ENCODE measurements around the gene RAP1GAP2.
A peak's percentile ranks its signal among the peaks of the same experiment; 100 is the strongest.

The RAP1GAP2 gene

DNA sequence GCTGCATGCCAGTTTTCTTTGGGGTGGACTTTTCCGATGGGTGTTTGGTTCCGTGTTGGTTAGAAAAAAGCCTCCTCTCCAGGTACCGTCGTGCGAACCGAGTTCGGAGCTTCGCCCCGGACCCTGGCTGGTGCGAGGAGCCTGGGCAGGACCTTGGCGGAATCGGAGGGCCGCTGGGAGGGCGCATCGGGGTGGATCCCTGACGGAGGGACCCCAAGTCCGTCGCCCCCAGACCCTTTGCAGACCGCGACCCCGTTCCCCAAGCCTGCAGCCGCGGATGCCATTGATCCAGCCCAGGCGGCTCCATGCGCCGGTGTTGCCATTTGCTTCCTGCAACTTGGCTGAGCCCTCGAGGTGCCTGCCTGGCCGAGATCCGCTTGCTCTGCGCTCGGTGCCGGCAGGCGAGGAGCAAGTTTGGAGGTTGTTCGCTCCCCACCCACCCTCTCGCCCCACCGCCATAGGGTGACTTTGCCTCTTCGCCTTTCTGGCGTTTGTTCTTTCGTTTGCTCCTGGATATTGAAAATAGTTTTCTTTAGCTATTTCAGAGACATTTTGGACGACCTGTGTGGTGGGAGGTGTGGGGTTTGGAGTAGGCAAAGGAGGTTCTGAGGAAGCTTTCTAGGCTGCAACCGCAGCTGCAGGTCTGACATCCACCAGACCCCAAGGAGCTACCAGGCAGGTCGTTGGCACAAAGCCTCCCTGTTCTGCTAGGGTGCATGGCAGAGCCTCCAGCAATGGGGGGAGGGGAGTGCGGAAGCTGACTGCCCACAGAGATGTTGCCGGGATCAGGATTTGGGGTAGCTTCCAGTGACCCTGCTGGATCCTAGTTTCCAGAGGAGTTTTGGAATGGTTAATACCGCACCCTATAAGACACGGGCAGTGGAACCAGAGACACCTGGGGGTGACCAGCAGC, 58.2 kb downstream of the RAP1GAP2 start:
- DNase-seq = peak; percentile 24

GRCh38 chr17:2855063-2855600, 58.9 kb downstream of the RAP1GAP2 start:
- no peak for DNase-seq

- DNase-seq = no peak
Measured at GRCh38 chr17:2856727-2857126, 60.5 kb downstream of the RAP1GAP2 start.

DNA sequence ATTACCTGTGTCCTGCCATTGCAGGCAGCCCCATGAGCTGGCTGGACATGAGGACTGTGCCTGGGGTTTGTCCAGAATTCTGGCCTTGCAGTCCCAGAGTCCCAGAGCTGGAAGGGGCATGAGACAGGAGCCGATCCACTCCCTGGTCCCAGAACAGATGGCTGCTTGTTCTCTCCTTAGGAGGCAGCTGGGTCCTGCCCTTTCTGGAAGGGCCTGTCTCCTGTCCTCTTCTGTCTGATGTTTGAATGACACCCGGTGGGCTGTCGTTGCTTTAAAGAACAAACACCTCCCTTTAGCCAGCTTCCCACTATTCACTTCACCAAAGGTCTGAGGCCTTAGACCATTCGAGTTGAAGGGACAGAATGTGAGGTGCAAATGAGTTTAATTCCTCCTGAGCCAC, 63.8 kb downstream of the RAP1GAP2 start:
- no peak for DNase-seq

DNA sequence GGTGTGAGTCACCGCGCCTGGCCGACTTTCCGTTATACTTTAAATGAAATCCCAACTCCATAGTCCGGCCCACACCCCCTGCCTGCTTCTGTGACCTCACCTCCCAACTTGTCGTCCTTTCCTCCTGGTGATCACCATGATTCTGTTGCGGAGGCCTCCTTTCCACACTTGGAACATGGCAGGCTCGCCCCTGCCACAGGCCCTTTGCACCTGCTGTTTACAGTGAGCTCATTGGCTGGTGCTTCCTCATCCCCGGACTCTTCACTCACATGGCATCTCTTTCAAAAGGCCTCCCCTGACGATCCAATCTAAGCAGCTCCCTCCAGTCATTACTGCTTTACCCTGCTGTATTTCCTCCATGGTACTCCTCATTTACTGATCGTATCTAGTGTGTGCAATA, 64.6 kb downstream of the RAP1GAP2 start:
- no peak for DNase-seq

- no peak for DNase-seq
Measured at GRCh38 chr17:2862197-2862596, 66.0 kb downstream of the RAP1GAP2 start.

DNA sequence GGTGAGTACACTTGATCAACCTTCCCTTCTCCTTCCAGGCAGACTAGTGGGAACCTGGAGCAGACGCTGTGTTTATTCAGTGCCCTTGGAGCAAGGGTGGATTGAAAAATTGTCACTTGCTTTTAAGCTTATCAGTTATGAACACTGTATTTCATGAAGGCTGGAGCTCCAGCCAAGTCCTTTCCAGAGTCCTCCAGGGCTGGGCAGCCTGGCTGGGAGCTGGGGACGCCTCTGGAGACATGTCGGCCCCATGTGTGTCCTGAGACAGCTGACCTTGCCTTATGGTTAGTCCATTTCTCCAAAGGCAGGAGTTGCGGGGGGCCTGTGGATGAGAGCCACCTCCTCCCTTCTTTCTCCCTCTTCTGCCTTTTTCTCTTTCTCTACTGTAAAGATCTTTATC, 67.0 kb downstream of the RAP1GAP2 start:
- DNase-seq = no peak

- no peak for DNase-seq
Measured at GRCh38 chr17:2865228-2865627, 69.0 kb downstream of the RAP1GAP2 start.

DNA sequence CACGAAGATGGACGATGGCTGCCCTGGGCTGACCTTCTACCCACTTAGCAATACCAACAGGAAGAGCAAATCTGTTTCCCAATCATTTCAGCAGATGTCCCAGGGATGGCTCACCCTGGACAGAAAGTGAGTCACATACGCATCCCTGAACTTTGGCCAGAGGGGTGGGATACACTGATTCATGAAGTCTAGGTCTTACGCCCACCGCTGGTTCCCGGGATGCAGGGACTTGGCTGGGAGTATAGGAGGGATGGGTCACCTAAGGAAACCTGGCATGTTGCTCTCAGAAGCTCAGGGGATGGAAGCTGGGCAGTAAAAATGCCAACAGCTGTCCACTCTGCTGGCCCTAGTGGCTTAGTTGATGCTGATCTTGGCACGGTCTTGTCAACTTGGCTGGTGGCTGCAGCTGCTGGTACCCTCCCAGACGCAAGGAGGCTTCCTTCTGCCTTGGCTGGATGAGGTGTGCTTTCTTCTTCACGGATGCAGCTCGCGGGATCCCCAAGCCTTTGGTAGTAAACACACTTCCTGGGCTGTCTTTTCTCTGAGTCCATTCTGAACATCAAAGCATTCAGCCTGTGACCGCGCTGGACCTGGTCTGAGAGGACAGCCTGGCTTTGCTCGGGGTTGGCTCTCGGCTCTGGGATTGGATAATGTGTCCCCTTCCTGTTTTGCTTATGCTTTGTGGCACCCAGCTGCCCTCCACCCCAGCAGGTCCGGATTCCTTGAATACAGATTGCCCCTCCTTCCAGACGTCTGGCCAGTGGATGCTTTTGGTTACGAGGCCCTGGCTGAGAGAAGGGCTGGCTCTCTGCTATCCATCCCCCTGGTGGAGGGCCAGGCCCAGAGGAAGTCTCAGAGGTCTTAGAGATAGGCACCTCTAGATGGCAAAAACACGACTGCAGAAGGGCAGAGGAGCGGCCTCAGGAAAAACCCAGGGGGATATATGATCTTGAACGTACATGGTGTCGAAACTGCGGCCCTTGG, 71.5 kb downstream of the RAP1GAP2 start:
- no peak for DNase-seq

- DNase-seq = no peak
Measured at GRCh38 chr17:2869604-2870003, 73.4 kb downstream of the RAP1GAP2 start.

GRCh38 chr17:2871205-2871604, 75.0 kb downstream of the RAP1GAP2 start:
- no peak for DNase-seq

DNA sequence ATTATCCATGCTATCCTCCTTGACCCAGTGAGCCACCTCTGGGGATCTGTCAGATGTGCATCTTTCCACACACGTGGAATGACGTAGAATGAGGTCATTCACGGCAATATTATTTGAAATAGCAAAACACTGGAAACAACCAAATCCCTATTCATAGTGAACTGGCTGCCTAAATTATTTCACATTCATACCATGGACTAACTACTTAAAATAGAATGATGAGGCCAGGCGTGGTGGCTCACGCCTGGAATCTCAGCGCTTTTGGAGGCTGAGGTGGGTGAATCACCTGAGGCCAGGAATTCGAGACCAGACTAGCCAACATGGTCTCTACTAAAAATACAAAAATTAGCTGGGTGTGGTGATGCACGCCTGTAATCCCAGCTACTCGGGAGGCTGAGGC, 75.5 kb downstream of the RAP1GAP2 start:
- DNase-seq = no peak

DNA sequence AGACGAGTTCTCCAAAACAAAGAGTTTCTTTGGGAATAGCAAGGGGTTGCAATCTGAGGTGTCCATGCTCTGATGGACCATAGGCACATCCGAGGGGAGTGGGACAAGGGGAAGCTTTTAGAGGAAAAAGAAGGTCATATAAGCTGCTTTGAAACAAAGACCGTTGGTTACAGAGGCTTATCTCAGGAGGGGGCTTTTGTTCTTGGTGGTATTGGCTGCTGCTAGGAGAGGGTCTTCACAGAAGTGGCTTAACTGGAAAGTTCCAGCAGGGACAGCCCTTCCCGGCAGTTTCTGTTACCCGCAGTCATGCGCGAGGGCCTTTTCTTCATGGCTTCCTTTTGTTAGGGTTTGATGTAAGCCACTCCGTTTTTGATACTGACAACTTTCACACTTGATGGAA, 76.0 kb downstream of the RAP1GAP2 start:
- no peak for DNase-seq

- no peak for DNase-seq
Measured at GRCh38 chr17:2874189-2874686, 78.0 kb downstream of the RAP1GAP2 start.

DNA sequence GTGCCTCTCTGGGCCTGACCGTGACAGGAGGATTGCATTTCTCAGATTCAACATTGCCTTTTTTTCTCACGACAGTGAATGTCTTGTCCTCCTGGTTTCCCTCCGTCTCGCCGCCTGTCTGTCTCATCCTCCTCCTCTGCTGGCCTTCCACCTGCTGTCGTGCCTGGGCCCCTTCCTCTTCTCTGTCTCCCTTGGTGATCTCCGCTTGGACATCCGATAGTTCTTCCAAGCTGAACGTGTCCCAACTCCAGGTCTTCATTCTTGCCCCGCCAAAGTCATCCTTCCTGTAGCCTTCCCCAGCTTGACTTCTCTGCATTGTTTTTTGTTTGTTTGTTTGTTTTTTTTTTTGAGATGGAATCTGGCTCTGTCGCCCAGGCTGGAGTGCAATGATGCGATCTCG, 79.4 kb downstream of the RAP1GAP2 start:
- DNase-seq = no peak

DNA sequence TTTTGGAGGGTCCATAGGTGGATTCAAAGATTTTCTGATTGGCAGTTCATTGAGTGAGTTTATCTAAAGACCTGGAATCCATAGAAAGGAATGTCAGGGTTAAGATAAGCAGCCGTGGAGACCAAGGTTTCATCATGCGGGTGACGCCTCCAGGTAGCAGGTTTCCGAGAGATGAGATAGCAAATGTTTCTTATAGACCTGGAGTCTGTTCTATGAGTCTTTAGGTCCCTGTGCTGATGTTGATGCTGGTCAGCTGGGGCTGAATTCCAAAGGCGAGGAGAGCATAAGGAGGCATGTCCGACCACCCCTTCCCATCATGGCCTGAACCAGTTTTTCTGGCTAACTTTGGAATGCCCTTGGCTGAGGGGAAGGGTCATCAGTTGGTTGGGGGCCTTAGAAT, 80.2 kb downstream of the RAP1GAP2 start:
- DNase-seq = no peak

- DNase-seq = no peak
Measured at GRCh38 chr17:2878751-2879254, 82.6 kb downstream of the RAP1GAP2 start.

DNA sequence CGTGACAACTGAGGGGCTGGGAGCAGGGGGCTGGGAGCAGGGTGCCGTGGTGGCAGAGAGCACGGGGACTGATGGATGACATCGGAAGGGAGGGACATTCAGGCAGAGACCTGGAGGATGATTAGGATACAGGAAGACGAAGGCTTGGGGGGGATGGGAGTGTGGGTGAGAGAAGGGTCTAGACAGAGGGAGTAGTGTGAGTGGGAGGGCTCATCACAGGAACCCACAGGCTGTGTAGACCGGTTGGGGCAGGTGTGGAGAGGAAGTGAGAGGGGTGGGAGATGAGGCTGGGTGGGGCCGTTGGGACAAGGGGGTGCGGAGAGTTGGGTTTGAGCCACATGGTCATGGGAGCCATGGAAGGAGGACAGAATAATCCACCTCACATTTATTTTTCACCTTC, 83.8 kb downstream of the RAP1GAP2 start:
- DNase-seq = no peak

GRCh38 chr17:2881295-2881694, 85.1 kb downstream of the RAP1GAP2 start:
- DNase-seq = no peak

GRCh38 chr17:2883544-2884213, 87.4 kb downstream of the RAP1GAP2 start:
- no peak for DNase-seq

DNA sequence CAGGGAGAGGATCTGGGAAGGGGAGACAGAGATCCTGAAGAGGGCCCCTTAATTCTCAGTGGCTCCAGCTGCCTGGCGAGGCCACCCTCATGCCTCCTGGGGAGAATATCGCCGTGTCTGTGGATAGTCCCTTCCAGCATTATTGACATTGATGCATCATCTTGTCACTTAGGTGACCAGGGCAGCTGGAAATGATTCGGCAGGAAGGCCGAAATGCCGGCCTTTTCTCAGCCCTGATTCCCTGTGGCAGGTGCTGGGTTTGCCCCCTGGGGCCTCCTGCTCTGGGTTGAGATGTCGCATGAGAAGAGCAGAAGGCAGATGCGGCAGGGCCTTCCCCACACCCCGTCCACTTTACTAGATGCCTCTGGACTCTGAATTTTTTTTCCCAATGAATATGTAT, 89.5 kb downstream of the RAP1GAP2 start:
- no peak for DNase-seq

DNA sequence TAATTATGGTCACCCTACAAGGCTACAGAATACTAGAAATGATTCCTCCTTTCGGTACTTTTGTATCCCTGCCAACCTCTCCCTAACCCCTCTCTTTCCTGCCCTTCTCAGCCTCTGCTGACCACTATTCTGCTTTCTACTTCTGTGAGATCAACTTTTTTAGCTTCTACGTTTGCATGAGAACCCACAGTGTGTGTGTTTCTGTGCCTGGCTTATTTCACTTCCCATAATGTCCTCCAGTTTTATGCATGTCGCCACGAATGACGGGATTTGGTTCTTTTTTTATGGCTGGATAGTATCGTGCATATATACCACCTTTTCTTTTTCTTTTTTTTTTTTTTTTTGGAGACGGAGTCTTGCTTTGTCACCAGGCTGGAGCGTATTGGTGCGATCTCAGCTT, 92.1 kb downstream of the RAP1GAP2 start:
- DNase-seq = no peak

All from activated naive CD4-positive, alpha-beta T cell treated with anti-CD3 and anti-CD28 coated beads, Interleukin-2, amount 50 U/mL, for 16 hours (primary cell).